Transverse colon (tissue), 4 donors: ENCODE data around the gene CCT7.

Source experiments
- CTCF ChIP-seq, 5 experiments: fragments of 200-600 bp in 3 of 5; fragments of 450-650 bp in 2 of 5; sonication (generic) in 3 of 5; IDR thresholded peaks; 1 replicate in 2 of 5; 2 replicates in 3 of 5; pipeline ENCODE4 v1.5.1; 2016 to 2017; ENCODE audit warnings: antibody characterized with exemption in 5 of 5, inconsistent platforms in 3 of 5, mild to moderate bottlenecking in 2 of 5, moderate library complexity in 1 of 5
- EP300 ChIP-seq: sonication (generic); formaldehyde crosslinking; IDR thresholded peaks from one replicate; pipeline ENCODE4 v1.6.1; 2017; ENCODE audit warnings: antibody characterized with exemption, low read depth
- POLR2A ChIP-seq: fragments of 450-650 bp; IDR thresholded peaks from one replicate; pipeline ENCODE4 v1.6.1; 2016; ENCODE audit warnings: antibody characterized with exemption, mild to moderate bottlenecking, moderate library complexity
- POLR2AphosphoS5 ChIP-seq, 3 donors: sonication (generic); formaldehyde crosslinking; IDR thresholded peaks; one replicate each; pipeline ENCODE4 v1.6.1; 2016; ENCODE audit warnings: antibody characterized with exemption in 3 of 3

GRCh38 chr2:73258913-73259215, 24.8 kb downstream of the CCT7 start:
- TF ChIP-seq EP300 (no peak), POLR2AphosphoS5 (IDR thresholded peaks at IDR 0.05) (no peak), CTCF (IDR thresholded peaks at IDR 0.05) (no peak), POLR2A (no peak)
